A549 (cell line): ENCODE data around the gene SELENOM. TPM values are rescaled to one million over a fixed set of nuclear protein-coding genes. Genes with fewer than 3 reads are reported as not detected.
"Not testable (repeated sequence)": the region's sequence is repeated elsewhere in the genome, so short reads cannot be mapped to it uniquely, and the experiment has no call there.

Experiments used
- ATAC-seq, 2 experiments: fragments of 200-7000 bp in 1 of 2; fragments of >200 bp in 1 of 2; cut with Nextera tagmentation in 1 of 2; cut with Tn5 transposase in 1 of 2; 3 replicates each; pipeline versions ENCODE4 v1.8.0 to v1.9.1; 2018 to 2020; ENCODE audit warnings: mild to moderate bottlenecking in 1 of 2, moderate library complexity in 1 of 2
- CTCF ChIA-PET: fragments of 300-600 bp; sonication (Branson Sonifier 250); formaldehyde crosslinking; extraction: SDS; loops from one replicate; lab custom pipeline; 2021; ENCODE audit warnings: antibody characterized with exemption, inconsistent platforms; lab: Yijun Ruan, JAX
- POLR2A ChIA-PET: fragments of 350-600 bp; formaldehyde crosslinking; extraction: SDS; loops from one replicate; lab custom pipeline; 2021; ENCODE audit warnings: antibody characterized with exemption, inconsistent platforms; lab: Yijun Ruan, JAX
- DNase-seq, 2 experiments: peaks; one replicate each; pipeline versions ENCODE4 v3.0.0 to v3.0.0-alpha.2; 2011 to 2016; ENCODE audit warnings: low read depth in 1 of 2, low spot score in 1 of 2
- FAIRE-seq: peaks from 2 replicates; lab custom pipeline; 2011; peaks lifted over from hg19 to GRCh38; lab: Jason Lieb, UNC
- H3K27ac ChIP-seq, 2 experiments: fragments of >200 bp; sonication (Bioruptor Twin); formaldehyde crosslinking; 3 replicates each; pipeline ENCODE4 v1.5.1; 2016 to 2017
- H3K4me1 ChIP-seq: fragments of >200 bp; sonication (Bioruptor Twin); formaldehyde crosslinking; 3 replicates; pipeline ENCODE4 v1.6.1; 2016
- H3K4me2 ChIP-seq: fragments of >200 bp; sonication (Bioruptor Twin); formaldehyde crosslinking; 3 replicates; pipeline ENCODE4 v1.6.1; 2016
- H3K4me3 ChIP-seq: fragments of >200 bp; sonication (Bioruptor Twin); formaldehyde crosslinking; 3 replicates; pipeline ENCODE4 v1.5.1; 2016
- H3K9me3 ChIP-seq: fragments of >200 bp; sonication (Bioruptor Twin); formaldehyde crosslinking; 3 replicates; pipeline ENCODE4 v1.6.1; 2016
- CBX8 ChIP-seq: fragments of 200-600 bp; sonication (generic); IDR thresholded peaks from 2 replicates; pipeline ENCODE4 v1.6.1; 2016
- CEBPB ChIP-seq, 2 experiments: fragments of >200 bp in 1 of 2; sonication (Bioruptor Twin) in 1 of 2; formaldehyde crosslinking in 1 of 2; IDR thresholded peaks; 2 replicates each; pipeline ENCODE4 v1.6.1; 2012 to 2016
- CHD2 ChIP-seq: fragments of 150-350 bp; IDR thresholded peaks from 2 replicates; pipeline ENCODE4 v1.6.1; 2014; ENCODE audit warnings: low read length; ENCODE audit not compliant: partially characterized antibody
- EHMT2 ChIP-seq: fragments of 200-600 bp; sonication (generic); IDR thresholded peaks from 2 replicates; pipeline ENCODE4 v1.6.1; 2016; ENCODE audit warnings: antibody characterized with exemption, low read depth, mild to moderate bottlenecking, moderate library complexity
- FOSL2 ChIP-seq, 2 experiments: fragments of 450-650 bp in 1 of 2; fragments of >200 bp in 1 of 2; sonication (Bioruptor Twin) in 1 of 2; formaldehyde crosslinking; IDR thresholded peaks; 2 replicates each; pipeline versions ENCODE4 v1.5.0 to v1.6.1; 2016 to 2020; ENCODE audit warnings: mild to moderate bottlenecking in 1 of 2, moderate library complexity in 1 of 2
- GATA3 ChIP-seq: IDR thresholded peaks from 2 replicates; pipeline ENCODE4 v1.6.1; 2012; ENCODE audit warnings: borderline replicate concordance
- HEYL ChIP-seq: fragments of 250-450 bp; sonication (Bioruptor Pico); IDR thresholded peaks from 2 replicates; pipeline ENCODE4 v1.8.0; 2021; ENCODE audit warnings: mild to moderate bottlenecking, moderate library complexity
- JUNB ChIP-seq: fragments of >200 bp; sonication (Bioruptor Twin); formaldehyde crosslinking; IDR thresholded peaks from 2 replicates; pipeline ENCODE4 v1.6.1; 2016
- KDM1A ChIP-seq: fragments of 200-600 bp; sonication (generic); IDR thresholded peaks from 2 replicates; pipeline ENCODE4 v1.6.1; 2016; ENCODE audit warnings: low read depth, mild to moderate bottlenecking
- PBX3 ChIP-seq: IDR thresholded peaks from 2 replicates; pipeline ENCODE4 v1.6.1; 2012
- PHF8 ChIP-seq: fragments of 200-600 bp; sonication (generic); IDR thresholded peaks from 2 replicates; pipeline ENCODE4 v1.6.1; 2016; ENCODE audit warnings: low read depth, mild to moderate bottlenecking, antibody characterized with exemption, moderate library complexity, borderline replicate concordance
- POLR2A ChIP-seq: IDR thresholded peaks from 2 replicates; pipeline ENCODE4 v1.6.1; 2012; ENCODE audit warnings: mild to moderate bottlenecking, low read length
- RCOR1 ChIP-seq: fragments of 150-350 bp; IDR thresholded peaks from 2 replicates; pipeline ENCODE4 v1.6.1; 2014; ENCODE audit warnings: antibody characterized with exemption, low read length, low read depth
- RFX5 ChIP-seq: fragments of 450-650 bp; IDR thresholded peaks from 2 replicates; pipeline ENCODE4 v1.7.1; 2014; ENCODE audit warnings: antibody characterized with exemption, mild to moderate bottlenecking, moderate library complexity
- RNF2 ChIP-seq: fragments of 200-600 bp; sonication (generic); IDR thresholded peaks from 2 replicates; pipeline ENCODE4 v1.6.1; 2016; ENCODE audit warnings: low read depth, mild to moderate bottlenecking, antibody characterized with exemption, moderate library complexity, borderline replicate concordance
- SREBF2 ChIP-seq: fragments of 450-650 bp; IDR thresholded peaks from 2 replicates; pipeline ENCODE4 v1.6.1; 2014; ENCODE audit warnings: mild to moderate bottlenecking, moderate library complexity
- ZC3H11A ChIP-seq: fragments of 450-650 bp; IDR thresholded peaks from 2 replicates; pipeline ENCODE4 v1.6.1; 2014; ENCODE audit warnings: antibody characterized with exemption, mild to moderate bottlenecking
- ZFP36 ChIP-seq: fragments of 450-650 bp; IDR thresholded peaks from 2 replicates; pipeline ENCODE4 v1.6.1; 2014; ENCODE audit warnings: borderline replicate concordance; ENCODE audit not compliant: partially characterized antibody
- ZNF302 ChIP-seq: fragments of 250-450 bp; sonication (Bioruptor Pico); IDR thresholded peaks from 2 replicates; pipeline ENCODE4 v1.9.0; 2021; ENCODE audit warnings: inconsistent platforms, mild to moderate bottlenecking, moderate library complexity
- WGBS: methylation state at CpG from one replicate; pipeline ENCODE4 v1.1.6; 2017; ENCODE audit errors: missing lambda C conversion rate; 5-methylcytosine and 5-hydroxymethylcytosine counted together
- polyA plus RNA-seq, 4 experiments: library from polyadenylated mRNA; depleted of rRNA in 3 of 4; stranded (reverse); fragments of >200 nt; fragmentation: RNase III in 1 of 4; extraction: RNeasy Plus Mini Kit Qiagen cat#74134 plus additional on column Dnase treatment in 1 of 4; gene quantifications; 2 replicates in 3 of 4; 3 replicates in 1 of 4; pipeline ENCODE4 v1.2.3, GENCODE V29; 2011 to 2017
- TF ChIP-seq, protein P1 (sequence below): fragments of >200 bp; sonication (Bioruptor Twin); formaldehyde crosslinking; IDR thresholded peaks from 2 replicates; pipeline ENCODE4 v1.6.1; 2016
- TF ChIP-seq, protein P2 (sequence below): fragments of >200 bp; sonication (Bioruptor Twin); formaldehyde crosslinking; IDR thresholded peaks from 3 replicates; pipeline ENCODE4 v1.6.1; 2016
- TF ChIP-seq, protein P3 (sequence below): fragments of 250-450 bp; sonication (Bioruptor Pico); IDR thresholded peaks from 2 replicates; pipeline ENCODE4 v1.5.0; 2021; ENCODE audit warnings: mild to moderate bottlenecking, moderate library complexity, borderline replicate concordance

The SELENOM gene
- polyA plus RNA-seq, 2 of the 4 experiments (the other 2 are of a cell fraction): 15.3 to 46.5 TPM

DNA sequence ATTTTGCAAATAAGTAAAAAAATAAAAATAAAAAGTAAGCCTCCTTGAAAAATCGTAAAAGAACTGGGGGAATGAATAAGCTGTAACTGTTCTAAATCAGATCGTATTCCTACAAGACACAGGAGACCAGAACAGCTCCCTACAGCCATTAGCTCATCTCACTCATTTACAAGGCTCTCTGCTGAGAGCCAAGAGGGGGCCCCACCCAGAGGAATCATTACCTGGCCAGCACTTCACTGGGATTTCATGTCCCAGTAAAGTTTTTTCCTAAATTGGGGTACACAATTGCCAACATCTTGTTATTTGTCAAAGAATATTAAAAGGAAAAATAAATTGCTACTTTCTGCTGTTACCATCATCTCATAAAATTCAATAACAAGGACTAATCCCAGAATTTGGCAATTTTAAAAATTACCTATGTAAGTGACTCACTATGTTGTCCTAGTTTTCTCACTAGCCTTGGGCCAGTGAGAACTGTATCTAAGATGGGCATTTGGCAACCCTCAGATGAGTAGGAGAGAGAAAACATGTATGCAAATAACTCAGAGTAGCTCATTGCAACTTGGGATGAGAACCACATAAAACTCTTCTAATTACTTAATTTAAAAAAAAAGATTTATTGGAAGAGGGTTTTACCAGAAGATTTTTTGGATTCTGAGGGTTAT is 44.7 kb downstream of the SELENOM start:
- CTCF ChIA-PET: interaction anchor here (1.4 to 2.2 kb wide), 2 partner anchors 17 to 20 kb away, joined by 6 to 9 read pairs; partner anchors contain the start of gene SMTN
- TF ChIP-seq JUNB (no peak), RCOR1 (no peak), SREBF2 (no peak), HEYL (CRISPR knock-in tag) (no peak), POLR2A (no peak), RFX5 (no peak), FOSL2 (IDR thresholded peaks at IDR 0.05) (no peak), FOSL2 (CRISPR knock-in tag; IDR thresholded peaks at IDR 0.05) (peak; percentile 21; the same call in 1 of the 2 replicates), CHD2 (no peak)
- TF ChIP-seq, protein P1, sequence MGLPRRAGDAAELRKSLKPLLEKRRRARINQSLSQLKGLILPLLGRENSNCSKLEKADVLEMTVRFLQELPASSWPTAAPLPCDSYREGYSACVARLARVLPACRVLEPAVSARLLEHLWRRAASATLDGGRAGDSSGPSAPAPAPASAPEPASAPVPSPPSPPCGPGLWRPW: no peak
- 84% methylated on average over 2 of the region's 2 CpGs for WGBS
- H3K9me3 ChIP-seq: no peaks in the 10 kb centered on the region
- POLR2A ChIA-PET: no interaction called here
- ATAC-seq (no peak), FAIRE-seq (no peak), DNase-seq (no peak)
- peak overlapping the region in 1 of 2 experiments; percentile 54; a peak in 1 of 6 replicates for H3K27ac ChIP-seq
- H3K4me2 ChIP-seq: no peak overlapping the region
- no peak overlapping the region for H3K4me3 ChIP-seq
- H3K4me1 ChIP-seq: peaks cover 26% of the 10 kb centered on the region

- Histone ChIP-seq H3K27ac (peak overlapping the region; percentile 58 to 80), H3K4me2 (peak overlapping the region; percentile 12; the same call in 1 of the 3 replicates), H3K4me1 (peaks cover 51% of the 10 kb centered on the region)
- WGBS: 65% methylated on average over 6 of the region's 6 CpGs
- H3K4me3 ChIP-seq, H3K9me3 ChIP-seq, DNase-seq, CTCF ChIA-PET, FAIRE-seq, ATAC-seq, POLR2A ChIA-PET: not testable (repeated sequence)
Observed at GRCh38 chr22:31059663-31060062, 47.7 kb downstream of the SELENOM start.

DNA sequence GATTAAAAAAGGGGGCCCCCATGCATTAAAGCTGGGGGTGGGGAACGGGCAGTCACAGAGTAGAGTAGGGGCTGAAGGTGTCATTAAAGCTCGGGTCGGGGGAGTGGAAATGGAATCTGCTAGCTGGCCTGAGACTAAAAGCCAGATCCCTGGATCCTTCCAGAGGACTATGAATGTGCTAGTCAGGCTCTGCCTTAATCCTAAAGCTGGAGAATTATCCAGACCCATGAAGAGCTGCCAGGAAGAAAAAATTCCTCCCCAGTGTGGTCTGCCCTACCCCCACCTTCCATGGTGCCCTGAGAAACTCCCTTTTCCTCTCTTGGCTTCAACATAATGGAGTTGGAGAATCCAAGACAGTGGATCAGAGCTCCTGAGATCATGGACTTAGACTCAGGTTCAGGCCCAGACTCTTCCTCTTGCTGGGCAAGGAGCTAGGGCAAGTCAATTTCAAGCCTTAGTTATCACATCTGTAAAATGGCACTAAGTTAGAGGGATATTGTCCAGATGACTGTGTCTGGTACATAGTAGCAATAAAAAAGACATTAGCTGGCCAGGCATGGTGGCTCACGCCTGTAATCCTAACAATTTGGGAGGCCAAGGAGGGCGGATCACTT is 50.3 kb downstream of the SELENOM start:
- Histone ChIP-seq H3K9me3 (no peaks in the 10 kb centered on the region), H3K4me2 (peak overlapping the region; percentile 70; the same call in 2 of the 3 replicates), H3K4me3 (no peak overlapping the region), H3K4me1 (peaks cover 59% of the 10 kb centered on the region), H3K27ac (peak overlapping the region; percentile 75 to 93)
- 87% methylated on average over 5 of the region's 5 CpGs for WGBS
- POLR2A ChIA-PET: interaction anchor here (0.6 kb wide), 1 partner anchor 65 kb away, joined by 3 read pairs; no protein-coding TSS in a partner anchor
- no peak for DNase-seq
- ATAC-seq: no peak
- FAIRE-seq: no peak
- no peak for TF ChIP-seq ZFP36
- CTCF ChIA-PET: interaction anchor here (1.2 to 5.6 kb wide), 5 partner anchors 10 to 175 kb away, joined by 3 to 34 read pairs (median 5); no protein-coding TSS in a partner anchor

GRCh38 chr22:31055635-31056159 is 51.7 kb downstream of the SELENOM start:
- H3K4me3 ChIP-seq: no peak overlapping the region
- no peaks in the 10 kb centered on the region for H3K9me3 ChIP-seq
- ChIA-PET POLR2A (interaction anchor here (1.1 to 1.8 kb wide), 5 partner anchors 9 to 87 kb away, joined by 3 to 11 read pairs (median 5); partner anchors contain the start of genes MORC2, SMTN and TUG1), CTCF (interaction anchor here (1.1 to 5.6 kb wide), 5 partner anchors 9 to 177 kb away, joined by 3 to 34 read pairs (median 4); no protein-coding TSS in a partner anchor)
- H3K4me2 ChIP-seq: peak overlapping the region; percentile 70
- peaks cover 52% of the 10 kb centered on the region for H3K4me1 ChIP-seq
- peak overlapping the region; percentile 93 to 94 for H3K27ac ChIP-seq
- no peak for FAIRE-seq
- peak; percentile 98 to 99 for ATAC-seq
- DNase-seq: peak; percentile 92 to 98
- 15% methylated on average over 7 of the region's 13 CpGs for WGBS
- peak; percentile 90 to 98 for TF ChIP-seq CEBPB (IDR thresholded peaks at IDR 0.05)
- no peak for TF ChIP-seq RFX5
- TF ChIP-seq PBX3: peak; percentile 58; the same call in 1 of the 2 replicates
- TF ChIP-seq, protein P2, sequence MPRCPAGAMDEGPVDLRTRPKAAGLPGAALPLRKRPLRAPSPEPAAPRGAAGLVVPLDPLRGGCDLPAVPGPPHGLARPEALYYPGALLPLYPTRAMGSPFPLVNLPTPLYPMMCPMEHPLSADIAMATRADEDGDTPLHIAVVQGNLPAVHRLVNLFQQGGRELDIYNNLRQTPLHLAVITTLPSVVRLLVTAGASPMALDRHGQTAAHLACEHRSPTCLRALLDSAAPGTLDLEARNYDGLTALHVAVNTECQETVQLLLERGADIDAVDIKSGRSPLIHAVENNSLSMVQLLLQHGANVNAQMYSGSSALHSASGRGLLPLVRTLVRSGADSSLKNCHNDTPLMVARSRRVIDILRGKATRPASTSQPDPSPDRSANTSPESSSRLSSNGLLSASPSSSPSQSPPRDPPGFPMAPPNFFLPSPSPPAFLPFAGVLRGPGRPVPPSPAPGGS: peak; percentile 30; the same call in 1 of the 3 replicates
- no peak for TF ChIP-seq EHMT2
- no peak for TF ChIP-seq ZC3H11A
- peak; percentile 64; the same call in 1 of the 2 replicates for TF ChIP-seq JUNB
- TF ChIP-seq, protein P1: peak; percentile 57; the same call in 1 of the 2 replicates
- TF ChIP-seq, protein P3, sequence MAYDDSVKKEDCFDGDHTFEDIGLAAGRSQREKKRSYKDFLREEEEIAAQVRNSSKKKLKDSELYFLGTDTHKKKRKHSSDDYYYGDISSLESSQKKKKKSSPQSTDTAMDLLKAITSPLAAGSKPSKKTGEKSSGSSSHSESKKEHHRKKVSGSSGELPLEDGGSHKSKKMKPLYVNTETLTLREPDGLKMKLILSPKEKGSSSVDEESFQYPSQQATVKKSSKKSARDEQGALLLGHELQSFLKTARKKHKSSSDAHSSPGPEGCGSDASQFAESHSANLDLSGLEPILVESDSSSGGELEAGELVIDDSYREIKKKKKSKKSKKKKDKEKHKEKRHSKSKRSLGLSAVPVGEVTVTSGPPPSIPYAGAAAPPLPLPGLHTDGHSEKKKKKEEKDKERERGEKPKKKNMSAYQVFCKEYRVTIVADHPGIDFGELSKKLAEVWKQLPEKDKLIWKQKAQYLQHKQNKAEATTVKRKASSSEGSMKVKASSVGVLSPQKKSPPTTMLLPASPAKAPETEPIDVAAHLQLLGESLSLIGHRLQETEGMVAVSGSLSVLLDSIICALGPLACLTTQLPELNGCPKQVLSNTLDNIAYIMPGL (CRISPR knock-in tag): no peak
- TF ChIP-seq CBX8: no peak
- TF ChIP-seq PHF8: no peak
- peak; percentile 99 for TF ChIP-seq KDM1A
- TF ChIP-seq GATA3: peak; percentile 86
- no peak for TF ChIP-seq RNF2
- no peak for TF ChIP-seq ZNF302 (CRISPR knock-in tag)
